ENCODE data around the gene OR10A3.

- TF ChIP-seq EZH2 (IDR thresholded peaks at IDR 0.05; ENCODE audit: low read length), result no peak
- TF ChIP-seq, protein P1, sequence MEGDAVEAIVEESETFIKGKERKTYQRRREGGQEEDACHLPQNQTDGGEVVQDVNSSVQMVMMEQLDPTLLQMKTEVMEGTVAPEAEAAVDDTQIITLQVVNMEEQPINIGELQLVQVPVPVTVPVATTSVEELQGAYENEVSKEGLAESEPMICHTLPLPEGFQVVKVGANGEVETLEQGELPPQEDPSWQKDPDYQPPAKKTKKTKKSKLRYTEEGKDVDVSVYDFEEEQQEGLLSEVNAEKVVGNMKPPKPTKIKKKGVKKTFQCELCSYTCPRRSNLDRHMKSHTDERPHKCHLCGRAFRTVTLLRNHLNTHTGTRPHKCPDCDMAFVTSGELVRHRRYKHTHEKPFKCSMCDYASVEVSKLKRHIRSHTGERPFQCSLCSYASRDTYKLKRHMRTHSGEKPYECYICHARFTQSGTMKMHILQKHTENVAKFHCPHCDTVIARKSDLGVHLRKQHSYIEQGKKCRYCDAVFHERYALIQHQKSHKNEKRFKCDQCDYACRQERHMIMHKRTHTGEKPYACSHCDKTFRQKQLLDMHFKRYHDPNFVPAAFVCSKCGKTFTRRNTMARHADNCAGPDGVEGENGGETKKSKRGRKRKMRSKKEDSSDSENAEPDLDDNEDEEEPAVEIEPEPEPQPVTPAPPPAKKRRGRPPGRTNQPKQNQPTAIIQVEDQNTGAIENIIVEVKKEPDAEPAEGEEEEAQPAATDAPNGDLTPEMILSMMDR (optimal IDR thresholded peaks at IDR 0.05 in 1 of 3, IDR thresholded peaks at IDR 0.05 in 1 of 3, conservative IDR thresholded peaks at IDR 0.05 in 1 of 3; ENCODE audit: extremely low read depth in 1 of 3, insufficient read depth in 2 of 3, low read length in 3 of 3), result no peak
Observed at GRCh38 chr11:7900686-7901085, 40.8 kb downstream of the OR10A3 start.
